OCI-LY3 (cell line): ENCODE measurements around the gene ARHGEF17.

Source experiments
- EZH2phosphoT487 ChIP-seq: fragments of 200-600 bp; shearing (Covaris generic); IDR thresholded peaks from 2 replicates; pipeline ENCODE4 v1.6.1; 2018; ENCODE audit warnings: antibody characterized with exemption, mixed run types, low read depth
- TF ChIP-seq, protein P1 (sequence below): fragments of 200-600, 300-600 bp; sonication (generic); IDR thresholded peaks from 2 replicates; pipeline ENCODE4 v1.5.1; 2014; ENCODE audit warnings: antibody characterized with exemption, low read length, low read depth

GRCh38 chr11:73350908-73351636, 43.0 kb downstream of the ARHGEF17 start:
- TF ChIP-seq, protein P1, sequence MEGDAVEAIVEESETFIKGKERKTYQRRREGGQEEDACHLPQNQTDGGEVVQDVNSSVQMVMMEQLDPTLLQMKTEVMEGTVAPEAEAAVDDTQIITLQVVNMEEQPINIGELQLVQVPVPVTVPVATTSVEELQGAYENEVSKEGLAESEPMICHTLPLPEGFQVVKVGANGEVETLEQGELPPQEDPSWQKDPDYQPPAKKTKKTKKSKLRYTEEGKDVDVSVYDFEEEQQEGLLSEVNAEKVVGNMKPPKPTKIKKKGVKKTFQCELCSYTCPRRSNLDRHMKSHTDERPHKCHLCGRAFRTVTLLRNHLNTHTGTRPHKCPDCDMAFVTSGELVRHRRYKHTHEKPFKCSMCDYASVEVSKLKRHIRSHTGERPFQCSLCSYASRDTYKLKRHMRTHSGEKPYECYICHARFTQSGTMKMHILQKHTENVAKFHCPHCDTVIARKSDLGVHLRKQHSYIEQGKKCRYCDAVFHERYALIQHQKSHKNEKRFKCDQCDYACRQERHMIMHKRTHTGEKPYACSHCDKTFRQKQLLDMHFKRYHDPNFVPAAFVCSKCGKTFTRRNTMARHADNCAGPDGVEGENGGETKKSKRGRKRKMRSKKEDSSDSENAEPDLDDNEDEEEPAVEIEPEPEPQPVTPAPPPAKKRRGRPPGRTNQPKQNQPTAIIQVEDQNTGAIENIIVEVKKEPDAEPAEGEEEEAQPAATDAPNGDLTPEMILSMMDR: peak; percentile 99
- TF ChIP-seq EZH2phosphoT487: no peak
